DMS79 treated with DMSO at 0.1 percent for 48 hours (cell line): ENCODE data around the gene OTULINL.

Source experiments
- DNase-seq: peaks from one replicate; lab custom pipeline; 2025; lab: John Stamatoyannopoulos, UW

The OTULINL gene

GRCh38 chr5:14577079-14577725, 4.4 kb upstream of the OTULINL start:
- DNase-seq, result no peak

- no peak for DNase-seq
Observed at GRCh38 chr5:14577971-14578370, 3.6 kb upstream of the OTULINL start.

GRCh38 chr5:14579246-14579645, 2.3 kb upstream of the OTULINL start:
- DNase-seq, result no peak

GRCh38 chr5:14579731-14580397, 1.7 kb upstream of the OTULINL start:
- no peak for DNase-seq

GRCh38 chr5:14580398-14581034, 1.1 kb upstream of the OTULINL start:
- no peak for DNase-seq

- peak; percentile 39 for DNase-seq
Observed at GRCh38 chr5:14581891-14582796, 552 bp downstream of the OTULINL start.

GRCh38 chr5:14582797-14583137, 1.2 kb downstream of the OTULINL start:
- no peak for DNase-seq

GRCh38 chr5:14584848-14585247, 3.3 kb downstream of the OTULINL start:
- no peak for DNase-seq

GRCh38 chr5:14587150-14587549, 5.6 kb downstream of the OTULINL start:
- DNase-seq, result no peak

- no peak for DNase-seq
Observed at GRCh38 chr5:14588145-14588544, 6.6 kb downstream of the OTULINL start.

- no peak for DNase-seq
Observed at GRCh38 chr5:14588758-14589543, 7.4 kb downstream of the OTULINL start.

GRCh38 chr5:14590949-14591348, 9.4 kb downstream of the OTULINL start:
- no peak for DNase-seq

- no peak for DNase-seq
Observed at GRCh38 chr5:14591548-14591947, 10.0 kb downstream of the OTULINL start.

GRCh38 chr5:14593326-14594021, 11.9 kb downstream of the OTULINL start:
- no peak for DNase-seq

- DNase-seq, result no peak
Observed at GRCh38 chr5:14594378-14595074, 12.9 kb downstream of the OTULINL start.

- no peak for DNase-seq
Observed at GRCh38 chr5:14595189-14595588, 13.6 kb downstream of the OTULINL start.

- no peak for DNase-seq
Observed at GRCh38 chr5:14595891-14596290, 14.3 kb downstream of the OTULINL start.

GRCh38 chr5:14597080-14597479, 15.5 kb downstream of the OTULINL start:
- DNase-seq, result no peak

- no peak for DNase-seq
Observed at GRCh38 chr5:14598225-14598624, 16.6 kb downstream of the OTULINL start.

GRCh38 chr5:14599476-14600127, 18.0 kb downstream of the OTULINL start:
- no peak for DNase-seq
